NCI-H2227 treated with DMSO at 0.1 percent for 48 hours (cell line): ENCODE measurements around the gene TAL2.

ENCODE experiments used
- DNase-seq: peaks from one replicate; lab custom pipeline; 2025; lab: John Stamatoyannopoulos, UW

Gene TAL2

GRCh38 chr9:105710638-105711037 is 48.4 kb downstream of the TAL2 start:
- no peak for DNase-seq

DNA sequence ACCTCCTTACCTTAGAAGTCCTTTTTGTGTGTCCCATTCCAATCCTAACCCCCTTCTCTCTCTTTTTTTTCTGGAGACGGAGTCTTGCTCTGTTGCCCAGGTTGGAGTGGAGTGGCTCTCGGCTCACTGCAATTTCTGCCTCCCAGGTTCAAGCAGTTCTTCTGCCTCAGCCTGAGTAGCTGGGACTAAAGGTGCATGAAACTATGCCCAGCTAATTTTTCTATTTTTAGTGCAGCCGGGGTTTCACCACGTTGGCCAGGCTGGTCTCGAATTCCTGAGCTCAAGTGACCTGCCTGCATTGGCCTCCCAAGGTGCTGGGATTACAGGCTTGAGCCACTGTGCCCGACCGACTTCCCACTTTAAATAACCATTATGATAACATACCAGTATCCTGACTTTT is 49.6 kb downstream of the TAL2 start:
- no peak for DNase-seq

GRCh38 chr9:105712297-105712696 is 50.0 kb downstream of the TAL2 start:
- no peak for DNase-seq
